HG03442 (cell line): ENCODE data around the gene NHLRC4.
"Not testable (repeated sequence)": the region's sequence is repeated elsewhere in the genome, so short reads cannot be mapped to it uniquely, and the experiment has no call there.

Experiments used
- ATAC-seq: cut with Tn5 transposase; IDR thresholded peaks from one replicate; pipeline ENCODE4 v1.9.1; 2021; ENCODE audit warnings: mild to moderate bottlenecking, moderate library complexity; ENCODE audit not compliant: unreplicated experiment

Gene NHLRC4

GRCh38 chr16:596736-597060, 29.9 kb downstream of the NHLRC4 start:
- no peak for ATAC-seq

GRCh38 chr16:597655-598054, 30.9 kb downstream of the NHLRC4 start:
- not testable (repeated sequence) for ATAC-seq

- ATAC-seq, result no peak
Measured at GRCh38 chr16:598823-599739, 32.3 kb downstream of the NHLRC4 start.

GRCh38 chr16:600781-601180, 34.0 kb downstream of the NHLRC4 start:
- ATAC-seq, result no peak

GRCh38 chr16:603933-604332, 37.1 kb downstream of the NHLRC4 start:
- no peak for ATAC-seq

GRCh38 chr16:606656-607307, 40.0 kb downstream of the NHLRC4 start:
- ATAC-seq, result no peak

GRCh38 chr16:608019-608418, 41.2 kb downstream of the NHLRC4 start:
- ATAC-seq, result no peak

- ATAC-seq, result no peak
Measured at GRCh38 chr16:609316-609715, 42.5 kb downstream of the NHLRC4 start.

- no peak for ATAC-seq
Measured at GRCh38 chr16:609984-610383, 43.2 kb downstream of the NHLRC4 start.

GRCh38 chr16:610513-611381, 43.9 kb downstream of the NHLRC4 start:
- no peak for ATAC-seq

- no peak for ATAC-seq
Measured at GRCh38 chr16:615122-615521, 48.3 kb downstream of the NHLRC4 start.

GRCh38 chr16:616733-617586, 50.2 kb downstream of the NHLRC4 start:
- no peak for ATAC-seq

GRCh38 chr16:617855-618254, 51.0 kb downstream of the NHLRC4 start:
- no peak for ATAC-seq
